ENCODE results near the gene PLRG1. TPM values are rescaled to one million over a fixed set of nuclear protein-coding genes. Genes with fewer than 3 reads are reported as not detected.

Gene PLRG1
- total RNA-seq, 1 donor from 2014 or later = 55.5 TPM

Small RNA genes within 50 kb of the gene (small RNA-seq; reads per million reads assigned to genes)
- gene RNU6-1285P (ENCODE audit: low replicate concordance) = not detected

Other genes with a start within 250 kb of the PLRG1 start
- 13.6 TPM for gene DCHS2, start 58.6 kb downstream of the PLRG1 start, total RNA-seq
- gene FGB, start 12.6 kb upstream of the PLRG1 start, total RNA-seq = not detected
- gene FGA, start 40.3 kb upstream of the PLRG1 start, total RNA-seq = not detected
- gene FGG, start 62.3 kb upstream of the PLRG1 start, total RNA-seq = not detected
- gene LRAT, start 193.6 kb upstream of the PLRG1 start, total RNA-seq = 0.10 TPM
- not detected for gene RBM46, start 230.9 kb upstream of the PLRG1 start, total RNA-seq